Endothelial cell of hepatic sinusoid (primary cell): ENCODE data around the gene ARHGAP4.

ENCODE experiments used
- in situ Hi-C: cut with HindIII; loops from 2 replicates; pipeline ENCODE4 v1.10.0; 2017; ENCODE audit warnings: low sequenced_read_pairs

ARHGAP4 gene

DNA sequence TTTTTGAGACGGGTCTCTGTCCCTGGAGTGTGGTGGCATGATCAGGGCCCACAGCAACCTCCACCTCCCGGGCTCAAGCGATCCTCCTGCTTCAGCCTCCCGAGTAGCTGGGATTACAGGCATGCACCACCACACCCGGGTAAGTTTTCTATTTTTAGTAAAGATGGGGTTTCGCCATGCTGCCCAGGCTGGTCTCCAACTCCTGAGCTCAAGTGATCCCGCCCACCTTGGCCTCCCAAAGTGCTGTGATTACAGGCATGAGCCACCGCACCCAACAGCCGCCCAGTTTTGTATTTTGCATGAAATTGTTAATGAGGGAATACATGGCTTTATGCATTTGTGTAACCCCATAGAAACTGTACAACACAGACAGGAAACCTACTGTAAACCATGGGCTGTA, 2.8 kb upstream of the ARHGAP4 start:
- in situ Hi-C loops: no loop called here

DNA sequence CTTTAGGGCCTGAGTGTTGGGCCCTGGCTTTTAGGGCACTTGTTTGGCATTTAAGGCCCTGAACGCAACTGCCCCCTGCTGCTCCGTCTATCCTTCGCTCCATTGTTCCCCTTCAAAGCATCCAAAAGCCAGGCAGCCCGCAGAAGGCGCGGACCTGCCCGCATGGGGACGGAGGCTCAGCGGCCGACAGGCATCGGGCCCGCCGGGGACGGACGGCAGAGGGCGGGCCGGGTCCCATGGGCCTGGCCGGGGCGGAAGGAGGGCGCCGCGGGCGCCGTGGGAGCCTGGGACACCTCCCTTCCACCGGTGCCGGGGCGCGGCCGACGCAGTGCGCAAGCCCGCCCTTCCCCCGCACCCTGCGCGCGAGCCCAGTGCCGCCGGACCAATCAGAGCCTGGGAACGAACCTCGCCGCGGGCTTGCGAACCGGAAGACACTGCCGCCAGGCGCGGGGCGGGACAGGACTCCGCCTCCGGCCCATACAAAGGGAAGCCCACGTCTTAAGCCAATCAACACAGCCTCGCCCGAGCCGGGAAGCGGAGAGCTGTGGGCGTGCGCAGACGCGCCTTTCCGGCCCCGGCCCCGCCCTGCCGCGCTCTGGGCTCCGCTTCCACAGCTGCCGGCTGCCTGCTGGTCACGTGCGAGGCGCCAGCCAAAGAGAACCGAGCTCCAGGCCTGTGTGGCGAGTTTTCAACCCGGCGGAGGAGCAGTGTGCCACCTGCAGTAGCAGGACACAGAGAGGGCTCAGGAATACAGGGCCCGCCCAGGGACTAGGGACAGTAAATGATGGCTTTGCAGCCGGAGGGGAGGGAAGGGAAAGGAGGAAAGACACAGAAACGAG, 2.1 kb upstream of the ARHGAP4 start:
- in situ Hi-C loops: no loop called here

DNA sequence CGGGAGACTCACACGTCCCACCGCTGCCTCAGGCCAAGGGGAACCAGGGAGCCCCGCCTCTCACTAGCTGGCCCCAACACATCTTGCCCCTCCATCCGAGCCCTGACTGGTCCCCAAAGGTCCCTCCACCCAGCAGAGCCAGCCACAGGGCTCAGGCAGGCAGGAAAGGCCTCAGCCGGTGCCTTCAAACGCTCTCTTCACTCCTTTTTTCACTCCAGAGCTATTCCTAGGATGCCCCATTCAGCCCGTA, 1.5 kb upstream of the ARHGAP4 start:
- in situ Hi-C loops: no loop called here

DNA sequence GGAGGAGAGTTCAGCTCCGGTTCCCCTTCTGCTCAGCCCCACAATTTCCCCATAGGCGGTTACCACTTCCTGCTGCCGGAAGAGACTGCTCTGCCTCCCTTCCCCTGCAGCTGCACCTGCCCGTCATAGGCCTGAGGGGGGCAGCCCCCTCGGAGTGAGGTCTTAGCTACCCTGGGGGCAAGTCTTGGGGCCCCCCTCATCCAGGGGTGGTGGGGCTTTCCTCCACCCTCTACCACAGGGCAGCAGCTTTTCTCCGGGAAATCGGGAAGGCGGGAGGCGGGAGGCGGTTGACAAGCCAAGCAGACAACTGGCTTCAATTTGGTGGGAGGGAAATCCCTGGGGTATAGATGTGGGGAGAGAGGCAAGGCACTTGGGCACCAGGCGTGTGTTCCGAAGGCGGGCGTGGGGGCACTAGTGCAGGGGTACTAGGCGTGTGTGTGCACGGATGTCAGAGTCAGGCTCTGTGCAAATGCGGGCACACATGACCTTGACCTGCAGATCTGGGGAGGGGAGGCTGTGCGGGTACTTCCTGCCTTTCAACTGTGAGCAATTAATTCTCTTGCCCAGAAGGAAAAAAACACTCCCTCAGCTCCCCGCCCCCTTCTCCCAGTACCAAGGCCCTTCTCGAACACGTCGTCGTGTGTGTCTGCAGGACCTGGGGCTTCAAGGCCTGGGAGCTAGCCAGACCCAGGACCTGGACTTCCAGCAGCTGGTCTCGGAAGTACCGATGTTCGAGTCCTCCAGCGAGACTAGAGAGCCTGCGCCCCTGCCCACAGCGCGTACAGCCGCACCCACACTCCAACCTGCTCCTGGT, 1.0 kb upstream of the ARHGAP4 start:
- in situ Hi-C loops: no loop called here

- in situ Hi-C loops: no loop called here
These were observed 441 bp upstream of the ARHGAP4 start for GRCh38 chrX:153926552-153926857.

GRCh38 chrX:153925387-153925738, 701 bp downstream of the ARHGAP4 start:
- in situ Hi-C loops: no loop called here

GRCh38 chrX:153924149-153924861, 1.8 kb downstream of the ARHGAP4 start:
- in situ Hi-C loops: no loop called here

DNA sequence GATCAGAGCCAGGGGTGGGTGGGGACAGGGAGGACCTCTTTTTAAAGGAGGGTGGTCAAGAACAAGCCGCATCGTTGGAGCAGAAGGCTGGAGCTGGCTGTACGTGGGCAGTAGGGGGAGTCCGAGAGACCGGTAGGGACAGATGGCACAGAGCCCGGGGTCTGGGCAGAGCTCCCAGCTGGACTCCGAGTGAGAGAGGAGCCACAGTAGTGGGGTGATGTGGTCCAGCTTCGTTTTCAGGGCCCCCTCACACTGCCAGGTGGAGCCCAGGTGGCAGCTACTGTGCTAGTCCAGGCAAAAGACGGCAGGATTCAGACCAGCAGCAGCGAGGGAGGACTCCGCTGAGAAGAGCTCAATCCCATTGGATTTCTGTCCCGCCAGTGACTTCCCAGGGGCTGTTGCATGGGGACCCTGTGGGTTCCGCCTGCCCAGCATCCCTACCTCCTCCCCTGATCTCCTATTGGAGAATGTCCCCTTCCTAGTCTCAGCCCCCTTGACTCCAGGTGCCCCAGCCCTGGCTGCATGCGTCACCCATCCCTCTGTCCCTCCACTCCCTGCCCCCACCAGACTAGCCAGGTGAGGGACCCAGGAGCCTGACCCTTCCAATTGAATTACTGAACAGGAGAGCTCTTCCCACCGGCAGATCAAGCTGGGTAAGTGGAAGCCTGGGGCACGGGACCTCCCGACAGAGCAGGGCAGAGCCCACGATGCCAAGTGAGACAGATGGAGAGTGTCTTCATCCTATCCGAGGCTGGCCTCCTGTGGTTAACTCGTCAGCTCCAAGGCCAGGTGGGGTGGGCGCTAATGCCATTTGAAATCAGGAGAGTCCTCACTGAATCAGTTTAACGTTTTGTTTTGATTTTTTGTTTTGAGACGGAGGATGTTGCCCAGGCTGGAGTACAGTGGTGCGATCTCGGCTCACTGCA, 2.9 kb downstream of the ARHGAP4 start:
- in situ Hi-C loops: no loop called here

- in situ Hi-C loops: no loop called here
These were observed 4.3 kb downstream of the ARHGAP4 start for GRCh38 chrX:153921511-153922446.

DNA sequence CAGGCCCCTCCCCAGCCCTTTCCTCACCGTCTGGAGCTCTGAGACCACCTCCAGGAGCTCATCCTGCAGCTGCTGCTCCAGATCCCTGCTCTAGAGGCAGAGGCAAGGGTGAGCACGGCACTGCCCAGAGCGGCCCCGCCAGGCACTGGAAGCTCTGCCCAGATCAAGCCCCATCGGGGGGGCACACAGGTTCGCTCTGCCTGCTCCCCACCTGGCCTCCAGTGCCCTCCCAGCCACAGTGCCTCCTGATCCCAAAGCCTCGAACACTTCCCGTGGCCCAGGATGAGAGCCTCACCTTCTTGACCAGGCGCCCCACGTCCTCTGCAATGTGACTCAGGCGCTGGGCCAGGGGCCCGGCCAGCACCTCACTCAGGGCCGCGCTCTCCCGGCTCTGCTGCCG, 5.0 kb downstream of the ARHGAP4 start:
- in situ Hi-C loops: no loop called here

DNA sequence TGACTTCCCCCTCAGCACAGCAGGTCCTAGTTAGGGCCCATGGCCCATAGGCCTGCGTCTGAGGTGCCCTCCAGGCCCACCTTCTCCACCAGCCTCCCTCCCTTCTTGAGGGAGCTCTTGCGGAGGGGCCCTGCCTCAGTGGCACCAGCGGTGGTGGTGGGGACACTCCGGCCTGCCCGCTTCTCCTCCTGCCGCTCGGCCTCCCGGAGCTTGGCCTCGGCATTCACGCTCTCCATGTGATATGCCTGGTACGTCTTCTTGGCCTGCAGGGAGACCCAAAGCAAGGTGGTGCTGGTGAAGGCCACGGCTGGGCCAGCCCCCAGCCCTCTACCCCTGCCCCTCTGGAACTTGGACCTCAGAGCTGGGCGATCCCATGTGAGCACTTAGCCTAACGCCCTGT, 5.5 kb downstream of the ARHGAP4 start:
- in situ Hi-C loops: no loop called here

- in situ Hi-C loops: no loop called here
These were observed 6.8 kb downstream of the ARHGAP4 start for GRCh38 chrX:153919281-153919680.

- in situ Hi-C loops: no loop called here
These were observed 8.2 kb downstream of the ARHGAP4 start for GRCh38 chrX:153917869-153918268.

DNA sequence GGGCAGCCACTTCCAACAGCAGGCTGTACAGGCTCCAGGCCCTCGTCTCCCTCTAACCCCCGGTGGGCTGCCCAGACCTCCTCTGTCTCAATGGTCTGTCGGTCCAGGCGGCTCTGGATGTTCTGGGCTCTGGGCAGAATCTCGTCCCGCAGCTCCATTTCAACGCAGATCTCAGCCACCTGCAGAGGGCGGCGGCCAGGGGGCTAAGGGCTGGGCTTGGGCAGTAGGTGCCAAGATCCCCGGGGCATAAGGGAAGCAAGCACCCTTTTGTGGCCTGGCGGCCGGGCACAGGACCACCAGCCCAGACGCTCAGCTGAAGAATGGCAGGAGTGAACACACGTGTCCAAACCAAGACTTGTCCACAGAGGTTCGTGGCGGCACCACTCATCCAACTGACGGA, 12.4 kb downstream of the ARHGAP4 start:
- in situ Hi-C loops: no loop called here

DNA sequence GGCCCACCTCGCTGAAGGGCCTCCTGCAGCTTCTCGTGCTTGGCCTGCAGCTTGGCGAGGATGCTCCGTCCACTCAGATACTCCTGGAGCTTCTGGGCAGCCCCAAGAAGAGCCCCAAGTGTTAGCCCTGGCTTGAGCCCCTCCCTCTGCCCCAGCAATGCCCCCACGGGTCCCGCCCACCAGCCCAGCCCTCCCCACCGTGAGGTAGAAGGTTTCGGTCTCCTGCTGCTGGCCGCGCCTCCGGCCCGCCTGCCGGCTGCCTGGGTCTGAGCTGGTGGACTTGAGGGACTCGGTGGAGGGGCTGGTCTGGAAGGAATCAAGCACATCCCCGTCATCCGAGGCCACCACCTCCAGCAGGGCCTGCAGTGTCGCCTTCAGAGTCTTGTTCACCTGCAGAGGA, 12.9 kb downstream of the ARHGAP4 start:
- in situ Hi-C loops: no loop called here

DNA sequence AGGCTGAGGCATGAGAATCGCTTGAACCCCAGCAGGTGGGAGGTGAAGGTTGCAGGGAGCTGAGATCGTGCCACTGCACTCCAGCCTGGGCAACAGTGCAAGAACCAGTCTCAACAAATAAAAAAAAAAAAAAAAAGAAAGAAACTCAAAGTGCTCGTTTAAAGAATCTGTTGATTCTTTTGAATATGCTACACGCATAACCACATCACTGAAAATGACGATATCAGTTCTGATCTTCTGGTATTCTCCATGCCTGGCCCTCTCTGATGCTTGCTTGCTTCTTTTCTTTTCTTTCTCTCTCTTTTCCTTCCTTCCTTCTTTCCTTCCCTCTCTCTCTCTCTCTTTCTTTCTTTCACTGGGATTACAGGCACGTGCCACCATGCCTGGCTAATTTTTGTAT, 14.3 kb downstream of the ARHGAP4 start:
- in situ Hi-C loops: no loop called here

DNA sequence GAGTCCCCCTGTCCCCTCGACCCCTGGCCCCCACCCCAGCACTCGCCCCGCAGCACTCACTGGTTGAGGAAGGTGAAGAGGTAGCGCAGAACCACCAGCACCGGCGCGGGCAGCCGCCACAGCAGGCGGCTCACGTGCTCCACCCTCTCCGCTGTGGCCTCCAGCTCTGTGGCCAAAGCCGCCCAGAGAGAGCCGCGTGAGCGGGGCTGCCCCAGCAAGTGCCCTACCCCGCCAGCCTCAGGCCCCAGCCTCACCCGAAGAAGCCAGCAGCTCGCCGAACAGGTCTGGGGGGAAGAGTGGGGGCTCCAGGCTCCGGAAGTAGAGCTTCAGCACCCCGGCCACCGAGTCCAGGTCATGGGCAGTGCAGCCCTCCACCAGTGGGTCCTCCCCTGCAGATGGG, 15.6 kb downstream of the ARHGAP4 start:
- in situ Hi-C loops: no loop called here

DNA sequence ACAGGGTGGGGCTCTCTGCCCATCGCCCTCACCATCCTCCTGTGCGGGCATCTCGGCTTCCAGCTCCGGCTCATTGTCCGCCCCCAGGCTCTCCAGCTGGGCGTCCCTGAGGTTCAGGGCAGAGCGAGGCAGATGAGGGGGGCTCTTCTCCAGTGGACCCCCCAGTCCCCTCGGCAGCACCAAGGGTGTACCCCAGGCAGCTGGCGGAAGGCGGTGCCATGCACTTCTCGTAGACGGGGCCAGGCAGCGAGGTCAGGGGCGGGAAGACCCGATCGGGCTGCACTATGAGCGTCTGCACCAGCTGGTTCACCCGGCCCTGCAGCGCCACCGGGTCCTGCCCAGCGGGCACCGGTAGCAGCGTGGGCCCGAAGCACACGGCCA, 16.1 kb downstream of the ARHGAP4 start:
- in situ Hi-C loops: no loop called here

- in situ Hi-C loops: no loop called here
These were observed 16.8 kb downstream of the ARHGAP4 start for GRCh38 chrX:153909024-153909979.
